ENCODE data around the gene ANKRD13B. TPM values are rescaled to one million over a fixed set of nuclear protein-coding genes. Genes with fewer than 3 reads are reported as not detected.

ANKRD13B gene
- total RNA-seq, 2 experiments from 2014 or later: 14.1 to 15.1 TPM

DNA sequence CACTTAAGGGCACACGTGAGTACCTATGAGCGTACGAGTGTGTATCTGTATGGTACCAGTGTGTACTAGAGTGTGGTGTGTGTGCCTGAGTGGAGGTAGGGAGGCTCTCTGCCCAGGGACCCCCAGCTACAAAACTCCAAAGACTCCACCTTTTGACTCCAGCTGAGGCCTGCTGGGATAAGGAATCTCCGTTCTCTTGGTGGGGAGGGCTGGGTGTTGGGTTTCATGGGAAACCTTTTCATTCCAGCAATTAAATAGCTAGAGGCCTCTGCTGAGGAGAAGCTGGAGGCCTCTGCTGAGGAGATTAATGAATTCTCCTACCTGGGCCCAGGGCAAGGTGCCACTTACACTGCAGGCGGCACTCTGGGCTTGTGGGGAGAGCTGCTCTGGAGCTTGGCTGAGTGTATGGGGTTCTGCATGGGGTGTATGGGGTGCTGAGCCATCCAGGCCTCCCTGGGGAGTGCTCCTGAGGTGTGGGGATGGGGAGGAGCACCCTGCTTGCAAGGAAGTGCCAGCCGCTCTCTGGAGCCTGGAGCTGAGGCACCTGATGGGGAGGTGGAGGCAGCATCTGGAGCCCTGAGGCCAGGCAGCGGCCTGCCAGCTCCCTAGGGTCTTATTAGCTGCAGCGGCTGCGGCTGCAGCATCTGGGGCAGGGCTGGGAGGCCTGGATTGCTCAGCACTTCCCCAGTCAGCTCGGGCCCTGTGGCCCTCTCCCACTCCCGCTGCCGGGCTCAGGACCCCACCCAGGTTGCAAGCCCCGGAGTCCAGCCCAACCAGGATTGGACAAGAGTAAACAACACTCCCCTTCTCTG is 4.6 kb downstream of the ANKRD13B start:
- ChIA-PET CTCF (interaction anchor here (0.7 to 2.4 kb wide), 5 partner anchors 16 to 228 kb away, joined by 3 to 9 read pairs (median 3); no protein-coding TSS in a partner anchor), POLR2A (no interaction called here)
- no peaks in the 10 kb centered on the region for H3K9me3 Mint-ChIP-seq
- no peak overlapping the region for H3K4me3 Mint-ChIP-seq
- H3K27me3 Mint-ChIP-seq: no peaks in the 10 kb centered on the region
- peaks cover 1% of the 10 kb centered on the region for H3K36me3 Mint-ChIP-seq
- peaks cover 14% of the 10 kb centered on the region for H3K4me1 Mint-ChIP-seq (ENCODE audit: low read depth)
- DNase-seq: no peak
- intact Hi-C loops (cut with micrococcal nuclease): no loop called here
- no peak overlapping the region for H3K27ac Mint-ChIP-seq

DNA sequence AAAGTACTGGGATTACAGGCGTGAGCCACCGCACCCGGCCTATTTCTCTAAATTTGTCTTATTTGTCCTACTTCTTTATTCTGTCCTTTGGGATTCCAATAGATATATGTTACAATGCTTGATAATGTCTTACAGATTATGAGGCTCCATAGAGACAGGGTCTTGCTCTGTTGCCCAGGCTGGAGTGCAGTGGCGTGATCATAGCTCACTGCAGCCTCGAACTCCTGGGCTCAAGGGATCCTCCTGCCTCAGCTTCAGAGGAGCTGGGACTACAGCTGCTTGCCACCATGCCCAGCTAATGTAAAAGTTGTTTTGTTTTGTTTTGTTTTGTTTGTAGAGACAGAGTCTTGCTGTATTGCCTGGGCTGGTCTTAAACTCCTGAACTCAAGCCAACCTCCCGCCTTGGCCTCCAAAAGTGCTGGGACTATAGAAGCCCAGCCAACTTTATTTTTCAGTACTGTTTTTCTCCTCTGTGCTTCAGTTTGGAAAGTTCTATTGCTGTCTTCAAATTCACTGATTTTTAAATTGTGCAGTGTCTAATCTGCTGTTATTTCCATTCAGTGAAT is 10.3 kb downstream of the ANKRD13B start:
- Mint-ChIP-seq H3K27me3 (no peaks in the 10 kb centered on the region), H3K4me3 (no peak overlapping the region), H3K4me1 (ENCODE audit: low read depth) (no peaks in the 10 kb centered on the region), H3K27ac (no peak overlapping the region), H3K9me3 (no peaks in the 10 kb centered on the region), H3K36me3 (peaks cover 1% of the 10 kb centered on the region)
- CTCF ChIA-PET: no interaction called here
- intact Hi-C loops (cut with micrococcal nuclease): no loop called here
- POLR2A ChIA-PET: no interaction called here
- no peak for DNase-seq

DNA sequence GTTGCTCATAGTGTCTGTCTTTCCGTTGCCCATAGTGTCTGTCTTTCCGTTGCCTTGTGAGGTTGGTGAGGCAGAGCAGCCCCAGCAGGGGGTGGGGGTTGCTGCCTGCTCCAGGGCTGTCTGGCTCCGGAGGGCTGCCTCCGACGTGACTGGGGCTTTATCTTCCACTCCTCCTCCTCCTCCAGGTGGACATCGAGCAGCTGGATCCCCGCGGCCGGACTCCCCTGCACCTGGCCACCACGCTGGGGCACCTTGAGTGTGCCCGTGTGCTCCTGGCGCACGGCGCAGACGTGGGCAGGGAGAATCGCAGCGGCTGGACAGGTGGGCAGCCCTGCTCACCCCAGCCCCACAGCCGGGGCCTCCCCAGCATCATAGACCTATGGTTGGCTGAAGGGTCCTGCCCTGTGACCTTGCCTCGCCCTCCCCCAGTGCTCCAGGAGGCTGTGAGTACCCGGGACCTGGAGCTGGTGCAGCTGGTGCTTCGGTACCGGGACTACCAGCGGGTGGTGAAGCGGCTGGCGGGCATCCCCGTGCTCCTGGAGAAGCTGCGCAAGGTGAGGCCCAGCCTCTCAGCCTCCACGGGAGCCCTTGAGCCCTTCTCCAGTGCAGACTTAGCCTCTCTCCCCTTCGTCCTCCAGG is 14.7 kb downstream of the ANKRD13B start:
- Mint-ChIP-seq H3K4me3 (no peak overlapping the region), H3K36me3 (no peaks in the 10 kb centered on the region), H3K27me3 (no peaks in the 10 kb centered on the region), H3K27ac (no peak overlapping the region), H3K9me3 (no peaks in the 10 kb centered on the region), H3K4me1 (ENCODE audit: low read depth) (no peaks in the 10 kb centered on the region)
- ChIA-PET POLR2A (interaction anchor here (1.1 kb wide), 1 partner anchor 41 kb away, joined by 3 read pairs; the partner anchor contains the start of gene ABHD15), CTCF (interaction anchor here (1.3 to 1.5 kb wide), 2 partner anchors 10 to 26 kb away, joined by 3 to 4 read pairs; no protein-coding TSS in a partner anchor)
- intact Hi-C loops (cut with micrococcal nuclease): no loop called here
- DNase-seq: no peak

DNA sequence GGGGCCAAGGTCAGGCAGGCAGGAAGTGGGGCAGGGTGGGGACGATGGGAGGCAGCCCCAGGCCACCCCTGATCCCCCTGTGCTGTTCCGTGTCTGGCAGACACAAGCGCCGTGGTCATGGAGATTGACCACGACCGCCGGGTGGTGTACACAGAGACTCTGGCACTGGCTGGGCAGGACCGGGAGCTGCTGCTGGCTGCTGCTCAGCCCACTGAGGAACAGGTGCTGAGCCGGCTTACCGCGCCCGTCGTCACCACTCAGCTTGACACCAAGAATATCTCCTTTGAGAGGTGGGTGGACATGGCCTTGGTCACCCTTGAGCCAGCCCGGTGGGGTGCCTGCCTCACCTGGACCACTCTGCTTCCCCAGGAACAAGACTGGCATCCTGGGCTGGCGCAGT is 16.1 kb downstream of the ANKRD13B start:
- Mint-ChIP-seq H3K27ac (no peak overlapping the region), H3K4me1 (ENCODE audit: low read depth) (peaks cover 3% of the 10 kb centered on the region), H3K4me3 (no peak overlapping the region), H3K27me3 (no peaks in the 10 kb centered on the region), H3K36me3 (no peaks in the 10 kb centered on the region), H3K9me3 (no peaks in the 10 kb centered on the region)
- ChIA-PET CTCF (interaction anchor here (1.3 to 1.5 kb wide), 2 partner anchors 8 to 27 kb away, joined by 3 to 4 read pairs; no protein-coding TSS in a partner anchor), POLR2A (interaction anchor here (1.1 kb wide), 1 partner anchor 42 kb away, joined by 3 read pairs; the partner anchor contains the start of gene ABHD15)
- DNase-seq: no peak
- intact Hi-C loops (cut with micrococcal nuclease): no loop called here

DNA sequence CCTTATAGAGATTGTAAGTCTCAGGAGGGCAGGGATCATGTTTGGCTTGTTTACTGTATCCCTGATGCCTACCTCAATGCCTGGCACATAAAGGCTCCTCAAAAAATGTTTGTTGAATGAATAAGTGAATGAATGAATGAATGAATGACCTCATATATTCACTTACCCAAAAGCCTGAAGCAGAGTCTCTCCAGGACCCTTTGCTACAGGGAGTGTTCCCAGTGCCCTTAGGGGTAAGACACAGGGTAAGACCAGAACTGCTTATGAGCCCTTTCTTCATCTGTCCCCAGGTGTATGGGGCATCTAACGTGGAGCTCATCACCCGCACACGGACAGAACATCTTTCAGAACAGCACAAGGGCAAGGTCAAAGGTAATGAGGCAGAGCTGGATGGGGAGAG is 17.5 kb downstream of the ANKRD13B start:
- ChIA-PET CTCF (interaction anchor here (2.4 kb wide), 1 partner anchor 18 kb away, joined by 12 read pairs; the partner anchor contains the start of gene ANKRD13B), POLR2A (no interaction called here)
- H3K27ac Mint-ChIP-seq: no peak overlapping the region
- no peak overlapping the region for H3K4me3 Mint-ChIP-seq
- no peaks in the 10 kb centered on the region for H3K36me3 Mint-ChIP-seq
- H3K4me1 Mint-ChIP-seq (ENCODE audit: low read depth): peaks cover 16% of the 10 kb centered on the region
- DNase-seq: no peak
- no peaks in the 10 kb centered on the region for H3K27me3 Mint-ChIP-seq
- no peaks in the 10 kb centered on the region for H3K9me3 Mint-ChIP-seq
- intact Hi-C loops (cut with micrococcal nuclease): no loop called here

DNA sequence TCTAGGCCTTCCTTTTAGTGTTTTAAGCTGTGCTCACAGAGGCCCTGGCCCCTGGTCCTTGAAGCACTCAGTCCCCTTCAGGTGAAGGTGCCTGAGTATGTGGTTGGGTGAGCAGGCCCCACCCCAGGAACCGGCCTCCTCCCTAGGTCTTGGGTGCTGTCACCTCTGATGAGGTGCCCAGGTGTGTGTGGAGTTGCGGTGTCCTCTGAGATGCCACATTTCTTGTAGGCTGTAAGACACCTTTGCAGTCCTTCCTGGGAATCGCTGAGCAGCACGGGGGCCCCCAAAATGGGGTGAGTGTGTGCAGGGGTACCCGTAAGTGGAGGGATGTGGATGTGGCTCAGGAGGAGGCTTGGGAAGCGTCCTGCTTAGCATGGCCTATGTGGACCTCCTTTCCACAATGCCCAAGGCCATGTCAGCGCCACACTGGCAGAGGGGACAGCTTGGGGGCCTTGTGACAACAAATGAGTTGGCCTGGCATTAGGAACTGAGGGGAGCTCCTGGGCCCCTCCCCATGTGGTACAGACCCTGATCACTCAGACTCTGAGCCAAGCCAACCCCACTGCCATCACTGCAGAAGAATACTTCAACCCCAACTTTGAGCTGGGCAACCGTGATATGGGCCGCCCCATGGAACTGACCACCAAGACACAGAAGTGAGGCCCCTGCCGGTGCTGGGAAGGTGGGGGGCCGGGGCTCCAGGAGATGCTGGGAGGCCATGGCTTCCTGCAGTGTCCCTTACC is 18.6 kb downstream of the ANKRD13B start:
- H3K4me3 Mint-ChIP-seq: no peak overlapping the region
- POLR2A ChIA-PET: no interaction called here
- peaks cover 26% of the 10 kb centered on the region for H3K4me1 Mint-ChIP-seq (ENCODE audit: low read depth)
- no peaks in the 10 kb centered on the region for H3K36me3 Mint-ChIP-seq
- no peak overlapping the region for H3K27ac Mint-ChIP-seq
- CTCF ChIA-PET: interaction anchor here (0.6 to 2.4 kb wide), 4 partner anchors 20 to 1340 kb away, joined by 3 to 13 read pairs (median 8); partner anchors contain the start of genes ANKRD13B and GIT1
- intact Hi-C loops (cut with micrococcal nuclease): no loop called here
- H3K9me3 Mint-ChIP-seq: no peaks in the 10 kb centered on the region
- peaks cover 1% of the 10 kb centered on the region for H3K27me3 Mint-ChIP-seq
- no peak for DNase-seq

DNA sequence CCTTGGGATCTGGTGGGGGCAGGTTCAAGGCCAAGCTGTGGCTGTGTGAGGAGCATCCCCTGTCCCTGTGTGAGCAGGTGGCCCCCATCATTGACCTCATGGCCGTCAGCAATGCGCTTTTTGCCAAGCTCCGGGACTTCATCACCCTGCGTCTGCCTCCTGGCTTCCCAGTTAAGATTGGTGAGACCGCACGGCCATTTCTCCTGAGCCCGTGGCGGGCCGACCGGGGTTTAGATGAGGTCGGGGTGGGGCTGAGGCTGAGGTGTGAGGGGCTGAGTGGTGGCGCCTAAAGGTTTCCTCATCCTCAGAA is 19.1 kb downstream of the ANKRD13B start:
- DNase-seq: no peak
- Mint-ChIP-seq H3K27me3 (peaks cover 1% of the 10 kb centered on the region), H3K4me1 (ENCODE audit: low read depth) (peaks cover 32% of the 10 kb centered on the region), H3K9me3 (no peaks in the 10 kb centered on the region), H3K4me3 (no peak overlapping the region), H3K27ac (no peak overlapping the region), H3K36me3 (no peaks in the 10 kb centered on the region)
- intact Hi-C loops (cut with micrococcal nuclease): no loop called here
- CTCF ChIA-PET: interaction anchor here (0.7 to 2.4 kb wide), 3 partner anchors 20 to 29 kb away, joined by 3 to 13 read pairs (median 12); partner anchors contain the start of genes ANKRD13B and GIT1
- POLR2A ChIA-PET: no interaction called here

DNA sequence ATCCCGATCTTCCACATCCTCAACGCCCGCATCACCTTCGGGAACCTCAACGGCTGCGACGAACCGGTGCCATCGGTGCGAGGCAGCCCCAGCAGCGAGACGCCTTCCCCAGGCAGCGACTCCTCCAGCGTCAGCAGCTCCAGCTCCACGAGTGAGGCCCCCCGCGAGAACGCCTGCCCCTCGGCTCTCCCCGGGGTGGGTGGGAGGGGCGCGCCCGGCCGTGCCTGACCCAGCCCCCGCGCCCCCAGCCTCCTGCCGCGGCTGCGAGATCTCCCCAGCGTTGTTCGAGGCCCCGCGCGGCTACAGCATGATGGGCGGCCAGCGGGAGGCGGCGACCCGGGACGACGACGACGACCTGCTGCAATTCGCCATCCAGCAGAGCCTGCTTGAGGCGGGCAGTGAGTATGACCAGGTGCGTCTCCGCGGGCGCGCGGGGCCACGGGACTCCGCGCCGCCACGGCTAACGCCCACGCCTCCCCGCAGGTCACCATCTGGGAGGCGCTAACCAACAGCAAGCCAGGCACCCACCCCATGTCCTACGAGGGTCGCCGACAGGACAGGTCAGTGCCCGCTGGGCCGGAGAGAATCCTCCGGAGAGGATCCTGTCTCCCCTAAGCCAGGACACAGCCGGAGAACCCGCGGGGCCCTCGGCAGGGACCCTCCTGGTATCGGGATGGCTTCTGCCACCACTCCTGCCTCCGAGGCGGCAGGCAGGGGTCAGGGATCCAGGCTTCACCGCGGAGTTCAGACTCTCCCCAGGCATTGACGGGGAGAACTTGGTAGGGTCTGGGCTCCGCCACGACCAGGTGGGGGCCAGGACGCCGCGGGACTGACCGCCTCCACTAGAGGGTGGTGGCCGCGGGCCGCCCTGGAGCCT is 19.7 kb downstream of the ANKRD13B start:
- H3K4me1 Mint-ChIP-seq (ENCODE audit: low read depth): peaks cover 37% of the 10 kb centered on the region
- peaks cover 1% of the 10 kb centered on the region for H3K27me3 Mint-ChIP-seq
- ChIA-PET CTCF (interaction anchor here (0.6 to 6.9 kb wide), 25 partner anchors 8 to 318 kb away, joined by 3 to 159 read pairs (median 5); partner anchors contain the start of genes ABHD15, ANKRD13B, CORO6 and GIT1), POLR2A (interaction anchor here (0.6 kb wide), 1 partner anchor 32 kb away, joined by 3 read pairs; no protein-coding TSS in a partner anchor)
- no peak for DNase-seq
- no peaks in the 10 kb centered on the region for H3K9me3 Mint-ChIP-seq
- H3K4me3 Mint-ChIP-seq: peak overlapping the region; percentile 29
- H3K27ac Mint-ChIP-seq: no peak overlapping the region
- H3K36me3 Mint-ChIP-seq: no peaks in the 10 kb centered on the region
- intact Hi-C loops (cut with micrococcal nuclease): loop anchor here (1.0 kb wide), 1 partner anchor 32 kb away; no protein-coding TSS in a partner anchor

DNA sequence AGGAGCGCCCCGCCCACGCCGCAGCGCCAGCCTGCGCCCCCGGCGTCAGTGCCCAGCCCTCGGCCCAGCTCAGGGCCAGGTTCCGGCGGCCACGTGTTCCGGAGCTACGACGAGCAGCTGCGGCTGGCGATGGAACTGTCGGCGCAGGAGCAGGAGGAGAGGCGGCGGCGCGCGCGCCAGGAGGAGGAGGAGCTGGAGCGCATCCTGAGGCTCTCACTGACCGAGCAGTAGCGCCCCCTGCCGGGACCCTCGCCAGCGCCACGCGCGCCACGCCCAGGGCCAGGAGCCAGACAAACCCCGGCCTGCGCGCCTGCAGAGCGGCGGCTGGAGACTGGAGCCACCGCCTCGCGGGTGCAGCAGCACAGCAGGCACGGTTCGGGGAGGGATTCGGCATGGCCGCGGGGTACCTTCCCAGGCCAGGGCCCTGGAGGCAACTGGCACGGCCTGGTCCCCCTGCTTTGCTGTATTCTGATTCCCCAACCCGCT is 20.5 kb downstream of the ANKRD13B start:
- Mint-ChIP-seq H3K4me1 (ENCODE audit: low read depth) (peaks cover 39% of the 10 kb centered on the region), H3K36me3 (no peaks in the 10 kb centered on the region), H3K27me3 (peaks cover 1% of the 10 kb centered on the region), H3K27ac (no peak overlapping the region), H3K4me3 (no peak overlapping the region), H3K9me3 (no peaks in the 10 kb centered on the region)
- peak; percentile 97 for DNase-seq
- POLR2A ChIA-PET: interaction anchor here (0.6 to 0.7 kb wide), 3 partner anchors 21 to 148 kb away, joined by 3 read pairs; partner anchors contain the start of gene ANKRD13B
- intact Hi-C loops (cut with micrococcal nuclease): loop anchor here (1.0 kb wide), 1 partner anchor 33 kb away; no protein-coding TSS in a partner anchor
- CTCF ChIA-PET: interaction anchor here (0.6 to 6.9 kb wide), 23 partner anchors 9 to 317 kb away, joined by 3 to 159 read pairs (median 5); partner anchors contain the start of genes ABHD15, ANKRD13B, CORO6 and GIT1

DNA sequence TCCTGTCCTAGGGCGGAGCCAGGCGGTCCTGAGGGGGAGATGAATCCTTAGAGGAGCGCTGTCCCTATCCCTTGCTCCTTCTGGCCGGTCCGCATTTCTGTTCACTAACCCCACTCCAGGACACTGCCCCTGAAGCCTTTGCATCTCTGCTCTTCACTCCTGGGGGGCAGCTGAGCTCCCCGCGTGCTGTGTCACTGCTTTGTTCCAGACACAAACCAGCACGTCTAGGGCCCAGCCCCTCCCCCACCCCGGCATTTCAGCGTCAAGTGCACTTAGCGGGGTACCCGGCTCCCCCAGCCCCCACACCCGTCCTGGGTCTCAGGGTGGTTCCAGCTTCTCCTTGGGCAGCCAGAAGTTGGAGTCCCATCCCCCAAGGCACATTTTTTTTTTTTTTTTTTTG is 20.9 kb downstream of the ANKRD13B start:
- no peak for DNase-seq
- Mint-ChIP-seq H3K27me3 (peaks cover 1% of the 10 kb centered on the region), H3K36me3 (no peaks in the 10 kb centered on the region), H3K4me1 (ENCODE audit: low read depth) (peaks cover 41% of the 10 kb centered on the region), H3K9me3 (no peaks in the 10 kb centered on the region), H3K27ac (no peak overlapping the region), H3K4me3 (no peak overlapping the region)
- CTCF ChIA-PET: interaction anchor here (0.9 to 6.9 kb wide), 15 partner anchors 9 to 317 kb away, joined by 3 to 159 read pairs (median 9); partner anchors contain the start of genes ABHD15, ANKRD13B, GIT1 and SSH2
- intact Hi-C loops (cut with micrococcal nuclease): loop anchor here (1.0 kb wide), 1 partner anchor 34 kb away; no protein-coding TSS in a partner anchor
- POLR2A ChIA-PET: interaction anchor here (0.6 to 0.7 kb wide), 2 partner anchors 21 to 148 kb away, joined by 3 read pairs; partner anchors contain the start of gene ANKRD13B

All from activated CD4-positive, alpha-beta memory T cell treated with anti-CD3 and anti-CD28 coated beads for 36 hours (primary cell).